ENCODE results near the gene PDE11A.
"Not testable (repeated sequence)": the region's sequence is repeated elsewhere in the genome, so short reads cannot be mapped to it uniquely, and the experiment has no call there.

The PDE11A gene

GRCh38 chr2:178066324-178066723 lies 6.3 kb downstream of the PDE11A start:
- no peak for TF ChIP-seq CTCF (IDR thresholded peaks at IDR 0.05; ENCODE audit: low read depth, low read length)
- DNase-seq (ENCODE audit: extremely low read depth, low read depth), result no peak

- DNase-seq (ENCODE audit: extremely low read depth, low read depth), result no peak
- TF ChIP-seq CTCF (IDR thresholded peaks at IDR 0.05; ENCODE audit: low read depth, low read length), result no peak
Observed at GRCh38 chr2:178059681-178060080, 12.9 kb downstream of the PDE11A start.

GRCh38 chr2:178059111-178059510 lies 13.5 kb downstream of the PDE11A start:
- no peak for TF ChIP-seq CTCF (IDR thresholded peaks at IDR 0.05; ENCODE audit: low read depth, low read length)
- DNase-seq (ENCODE audit: extremely low read depth, low read depth), result no peak

- DNase-seq (ENCODE audit: extremely low read depth, low read depth), result no peak
- no peak for TF ChIP-seq CTCF (IDR thresholded peaks at IDR 0.05; ENCODE audit: low read depth, low read length)
Observed at GRCh38 chr2:178057179-178057680, 15.3 kb downstream of the PDE11A start.

- no peak for TF ChIP-seq CTCF (IDR thresholded peaks at IDR 0.05; ENCODE audit: low read depth, low read length)
- no peak for DNase-seq (ENCODE audit: extremely low read depth, low read depth)
Observed at GRCh38 chr2:178056345-178056744, 16.2 kb downstream of the PDE11A start.

- not testable (repeated sequence) for DNase-seq (ENCODE audit: extremely low read depth, low read depth)
Observed at GRCh38 chr2:178051257-178051656, 21.3 kb downstream of the PDE11A start.

- TF ChIP-seq CTCF (IDR thresholded peaks at IDR 0.05; ENCODE audit: low read depth, low read length), result no peak
- no peak for DNase-seq (ENCODE audit: extremely low read depth, low read depth)
Observed at GRCh38 chr2:178047391-178047790, 25.2 kb downstream of the PDE11A start.

- no peak for DNase-seq (ENCODE audit: extremely low read depth, low read depth)
- TF ChIP-seq CTCF (IDR thresholded peaks at IDR 0.05; ENCODE audit: low read depth, low read length), result no peak
Observed at GRCh38 chr2:178044836-178045235, 27.7 kb downstream of the PDE11A start.

All from AG09319 (cell line).